Gastroesophageal sphincter (tissue), 3 donors: ENCODE data around the gene C2CD2L.

ENCODE experiments used
- CTCF ChIP-seq, 4 experiments: fragments of 200-600 bp in 2 of 4; fragments of 450-650 bp in 2 of 4; sonication (generic) in 1 of 4; IDR thresholded peaks; one replicate each; pipeline ENCODE4 v1.5.1; 2017 to 2019; ENCODE audit warnings: antibody characterized with exemption in 4 of 4, mild to moderate bottlenecking in 2 of 4, moderate library complexity in 2 of 4
- EP300 ChIP-seq: sonication (generic); formaldehyde crosslinking; IDR thresholded peaks from one replicate; pipeline ENCODE4 v1.6.1; 2017; ENCODE audit warnings: antibody characterized with exemption, mild to moderate bottlenecking

DNA sequence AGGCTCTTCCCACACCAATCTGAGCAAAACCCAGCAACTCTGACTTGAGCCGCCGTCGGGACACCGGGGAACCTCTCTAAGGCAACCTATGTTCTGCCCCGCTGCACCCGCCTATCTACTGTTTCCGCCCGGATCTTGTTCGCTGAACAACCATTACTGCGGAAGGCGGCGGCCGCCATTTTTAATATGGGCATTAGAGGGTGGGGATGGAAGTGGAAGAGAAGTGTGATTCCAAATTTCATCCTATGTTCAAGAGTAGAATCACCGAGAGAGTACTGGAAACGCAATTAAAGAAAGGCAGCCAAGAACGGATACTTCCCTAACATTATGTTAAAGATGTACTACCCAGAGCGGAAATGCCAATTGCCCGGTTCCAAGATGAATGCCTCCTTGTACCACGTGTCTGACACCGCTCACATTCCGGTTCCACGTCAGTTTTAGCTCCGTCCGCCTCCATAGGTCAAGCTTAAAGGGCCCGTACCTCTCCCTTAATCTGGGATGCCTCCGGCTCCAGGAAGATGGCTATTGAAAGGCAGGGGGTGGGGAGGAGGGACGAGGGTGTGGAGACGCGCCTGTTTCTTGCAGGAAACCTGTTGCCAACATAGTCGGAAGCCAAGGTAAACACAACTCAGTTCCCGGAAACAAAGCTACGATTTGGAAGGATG is 5.3 kb upstream of the C2CD2L start, which contains the start of gene DPAGT1:
- TF ChIP-seq CTCF (IDR thresholded peaks at IDR 0.05) (peak in 1 of 4 experiments; percentile 2), EP300 (no peak)
